Measurements from ENCODE around the gene CCDC148. TPM values are rescaled to one million over a fixed set of nuclear protein-coding genes. Genes with fewer than 3 reads are reported as not detected.

The CCDC148 gene
- total and polyA plus RNA-seq, 2 donors from 2014 or later = 6.6 to 21.0 TPM

GRCh38 chr2:158325782-158326340 is 130.7 kb downstream of the CCDC148 start:
- no peak overlapping the region for H3K4me3 ChIP-seq (ENCODE audit: low read length in 3 of 3)
- intact Hi-C loops (cut with DNase I) = no loop called here
- no peak overlapping the region for H3K27ac ChIP-seq (ENCODE audit: low read depth in 2 of 2, low read length in 2 of 2)
- H3K4me1 ChIP-seq (ENCODE audit: control insufficient read depth in 2 of 3, insufficient read depth in 2 of 3, low read depth in 1 of 3, low read length in 3 of 3) = no peaks in the 10 kb centered on the region
- no peak for TF ChIP-seq CTCF (IDR thresholded peaks at IDR 0.05; ENCODE audit: borderline replicate concordance, extremely low read depth, insufficient read depth)
- H3K9me3 ChIP-seq (ENCODE audit: control insufficient read depth in 2 of 3, insufficient read depth in 1 of 3, low read length in 3 of 3) = no peaks in the 10 kb centered on the region
- H3K36me3 ChIP-seq (ENCODE audit: control insufficient read depth in 2 of 3, insufficient read depth in 3 of 3, low read length in 3 of 3) = no peaks in the 10 kb centered on the region
- DNase-seq = no peak
- H3K9ac ChIP-seq (ENCODE audit: low read length in 3 of 3) = no peak overlapping the region
- no peaks in the 10 kb centered on the region for H3K27me3 ChIP-seq (ENCODE audit: control insufficient read depth, insufficient read depth, low read length)
- FAIRE-seq = no peak

- no peak for FAIRE-seq
- no peak overlapping the region for H3K9ac ChIP-seq (ENCODE audit: low read length in 3 of 3)
- H3K36me3 ChIP-seq (ENCODE audit: control insufficient read depth in 2 of 3, insufficient read depth in 3 of 3, low read length in 3 of 3) = no peaks in the 10 kb centered on the region
- intact Hi-C loops (cut with DNase I) = no loop called here
- H3K9me3 ChIP-seq (ENCODE audit: control insufficient read depth in 2 of 3, insufficient read depth in 1 of 3, low read length in 3 of 3) = no peaks in the 10 kb centered on the region
- no peak for DNase-seq
- no peak overlapping the region for H3K27ac ChIP-seq (ENCODE audit: low read depth in 2 of 2, low read length in 2 of 2)
- no peak overlapping the region for H3K4me3 ChIP-seq (ENCODE audit: low read length in 3 of 3)
- H3K27me3 ChIP-seq (ENCODE audit: control insufficient read depth, insufficient read depth, low read length) = no peaks in the 10 kb centered on the region
- TF ChIP-seq CTCF (IDR thresholded peaks at IDR 0.05; ENCODE audit: borderline replicate concordance, extremely low read depth, insufficient read depth) = no peak
- H3K4me1 ChIP-seq (ENCODE audit: control insufficient read depth in 2 of 3, insufficient read depth in 2 of 3, low read depth in 1 of 3, low read length in 3 of 3) = no peaks in the 10 kb centered on the region
These were observed 131.3 kb downstream of the CCDC148 start for GRCh38 chr2:158325031-158325781.

DNA sequence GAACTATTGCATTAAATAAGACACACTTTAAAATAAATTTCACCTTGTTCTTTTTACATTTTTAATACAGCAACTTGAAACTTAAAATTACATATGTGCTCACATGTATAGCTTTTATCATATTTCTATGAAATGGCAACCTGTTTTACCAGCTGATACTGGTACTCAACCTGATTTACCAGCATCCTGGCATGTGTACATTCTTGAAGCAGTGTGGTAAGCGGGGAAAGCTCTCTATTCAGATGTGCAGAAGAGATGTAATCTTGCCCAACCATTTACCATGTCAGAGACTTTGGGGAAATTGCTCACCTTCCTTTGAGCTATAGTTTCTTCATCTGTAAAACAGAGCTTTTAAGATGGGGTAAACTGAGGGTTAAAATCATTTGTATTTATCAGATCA is 133.2 kb downstream of the CCDC148 start:
- Histone ChIP-seq H3K4me3 (ENCODE audit: low read length in 3 of 3) (no peak overlapping the region), H3K27me3 (ENCODE audit: control insufficient read depth, insufficient read depth, low read length) (no peaks in the 10 kb centered on the region), H3K9me3 (ENCODE audit: control insufficient read depth in 2 of 3, insufficient read depth in 1 of 3, low read length in 3 of 3) (no peaks in the 10 kb centered on the region), H3K4me1 (ENCODE audit: control insufficient read depth in 2 of 3, insufficient read depth in 2 of 3, low read depth in 1 of 3, low read length in 3 of 3) (no peaks in the 10 kb centered on the region), H3K36me3 (ENCODE audit: control insufficient read depth in 2 of 3, insufficient read depth in 3 of 3, low read length in 3 of 3) (no peaks in the 10 kb centered on the region), H3K27ac (ENCODE audit: low read depth in 2 of 2, low read length in 2 of 2) (no peak overlapping the region), H3K9ac (ENCODE audit: low read length in 3 of 3) (no peak overlapping the region)
- no peak for TF ChIP-seq CTCF (IDR thresholded peaks at IDR 0.05; ENCODE audit: borderline replicate concordance, extremely low read depth, insufficient read depth)
- intact Hi-C loops (cut with DNase I) = no loop called here
- FAIRE-seq (no peak), DNase-seq (no peak)
